Suprapubic skin (tissue), 3 donors: ENCODE data around the gene IKZF2.

ENCODE experiments used
- CTCF ChIP-seq, 2 donors: fragments of 200-600 bp in 1 of 2; fragments of 450-650 bp in 1 of 2; sonication (generic) in 1 of 2; IDR thresholded peaks; one replicate each; pipeline ENCODE4 v1.5.1; 2016 to 2019; ENCODE audit warnings: antibody characterized with exemption in 2 of 2, mild to moderate bottlenecking in 1 of 2, moderate library complexity in 1 of 2
- POLR2A ChIP-seq, 2 donors: fragments of 450-650 bp; IDR thresholded peaks; one replicate each; pipeline ENCODE4 v1.6.1; 2017; ENCODE audit warnings: antibody characterized with exemption in 2 of 2, mild to moderate bottlenecking in 2 of 2, moderate library complexity in 2 of 2

GRCh38 chr2:213172641-213173040 is 21.2 kb upstream of the IKZF2 start:
- TF ChIP-seq CTCF (IDR thresholded peaks at IDR 0.05) (no peak), POLR2A (IDR thresholded peaks at IDR 0.05) (no peak)
